SK-N-SH treated with all-trans-retinoic acid at 6 μM for 48 hours (cell line): ENCODE data around the gene SAMSN1.

Experiments used
- ARNTL ChIP-seq: fragments of 450-650 bp; formaldehyde crosslinking; IDR thresholded peaks from 2 replicates; pipeline ENCODE4 v1.5.0; 2020; ENCODE audit warnings: low read depth, mild to moderate bottlenecking, moderate library complexity, borderline replicate concordance
- ESRRG ChIP-seq: fragments of 250-450 bp; sonication (Bioruptor Pico); IDR thresholded peaks from 2 replicates; pipeline ENCODE4 v1.6.1; 2021; ENCODE audit warnings: mild to moderate bottlenecking
- RARB ChIP-seq: fragments of 250-450 bp; sonication (Bioruptor Pico); IDR thresholded peaks from 2 replicates; pipeline ENCODE4 v1.8.0; 2021; ENCODE audit warnings: mild to moderate bottlenecking, moderate library complexity
- SNAI2 ChIP-seq: fragments of 250-450 bp; sonication (Bioruptor Pico); IDR thresholded peaks from 2 replicates; pipeline ENCODE4 v1.5.0; 2020; ENCODE audit warnings: mild to moderate bottlenecking, moderate library complexity
- ZC3H10 ChIP-seq: fragments of 250-450 bp; sonication (Bioruptor Pico); IDR thresholded peaks from 2 replicates; pipeline ENCODE4 v1.5.1; 2021; ENCODE audit warnings: mild to moderate bottlenecking, moderate library complexity
- ZFP3 ChIP-seq: fragments of 250-450 bp; sonication (Bioruptor Pico); IDR thresholded peaks from 2 replicates; pipeline ENCODE4 v1.5.0; 2020; ENCODE audit warnings: mild to moderate bottlenecking, moderate library complexity
- ZFP30 ChIP-seq: fragments of 450-650 bp; formaldehyde crosslinking; IDR thresholded peaks from 2 replicates; pipeline ENCODE4 v1.5.0; 2022; ENCODE audit warnings: mild to moderate bottlenecking, moderate library complexity
- ZNF70 ChIP-seq: fragments of 450-650 bp; formaldehyde crosslinking; IDR thresholded peaks from 2 replicates; pipeline ENCODE4 v1.5.0; 2020; ENCODE audit warnings: mild to moderate bottlenecking, moderate library complexity
- TF ChIP-seq, protein P1 (sequence below): fragments of 250-450 bp; sonication (Bioruptor Pico); IDR thresholded peaks from 2 replicates; pipeline ENCODE4 v1.8.0; 2020; ENCODE audit warnings: mild to moderate bottlenecking, moderate library complexity, borderline replicate concordance
- TF ChIP-seq, protein P2 (sequence below): fragments of 250-450 bp; sonication (Bioruptor Pico); IDR thresholded peaks from 2 replicates; pipeline ENCODE4 v1.5.1; 2020; ENCODE audit warnings: low read depth, mild to moderate bottlenecking, moderate library complexity

DNA sequence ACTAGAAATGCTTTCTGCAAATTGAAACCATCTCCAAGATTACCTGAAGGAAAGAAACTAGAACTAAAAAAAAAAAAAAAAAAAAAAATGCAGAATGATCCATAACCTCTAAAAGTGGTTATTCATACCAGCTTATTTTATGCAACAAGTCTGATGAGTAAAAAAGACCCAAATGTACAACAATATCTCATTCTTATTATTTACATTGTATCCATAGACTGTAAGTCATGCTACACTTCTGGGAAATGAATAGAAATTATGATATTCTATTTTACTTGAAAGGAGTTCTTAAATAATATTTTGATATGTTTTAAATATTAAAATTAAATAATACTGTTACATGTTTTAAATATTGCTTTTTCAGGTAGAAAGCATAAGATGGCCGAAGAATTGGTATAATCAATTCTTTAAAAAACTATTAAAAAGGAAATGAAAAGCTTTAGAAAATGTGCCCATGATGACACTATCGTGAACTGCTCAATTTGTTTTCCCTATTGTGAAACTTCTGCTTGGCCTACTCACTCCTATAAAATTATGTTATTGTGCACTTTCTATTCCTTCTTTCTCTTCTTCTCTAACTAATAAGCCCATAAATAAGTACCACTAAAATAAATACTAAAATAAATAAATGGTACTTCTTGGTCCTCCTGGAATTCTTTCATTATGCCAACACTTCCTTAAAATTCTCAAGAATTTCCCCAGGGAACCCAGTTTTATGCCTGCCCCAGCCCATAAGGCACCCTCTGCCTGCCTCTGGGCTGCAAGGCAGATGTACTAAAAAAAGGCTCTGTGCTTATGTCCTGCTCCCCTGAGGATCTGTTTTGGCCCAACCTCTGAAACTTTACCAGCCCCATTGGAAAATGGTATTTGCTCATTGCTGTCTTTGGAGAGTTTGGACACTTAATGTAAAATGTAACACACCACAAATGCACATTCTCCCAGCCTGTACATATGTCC lies 18.1 kb downstream of the SAMSN1 start:
- TF ChIP-seq, protein P1, sequence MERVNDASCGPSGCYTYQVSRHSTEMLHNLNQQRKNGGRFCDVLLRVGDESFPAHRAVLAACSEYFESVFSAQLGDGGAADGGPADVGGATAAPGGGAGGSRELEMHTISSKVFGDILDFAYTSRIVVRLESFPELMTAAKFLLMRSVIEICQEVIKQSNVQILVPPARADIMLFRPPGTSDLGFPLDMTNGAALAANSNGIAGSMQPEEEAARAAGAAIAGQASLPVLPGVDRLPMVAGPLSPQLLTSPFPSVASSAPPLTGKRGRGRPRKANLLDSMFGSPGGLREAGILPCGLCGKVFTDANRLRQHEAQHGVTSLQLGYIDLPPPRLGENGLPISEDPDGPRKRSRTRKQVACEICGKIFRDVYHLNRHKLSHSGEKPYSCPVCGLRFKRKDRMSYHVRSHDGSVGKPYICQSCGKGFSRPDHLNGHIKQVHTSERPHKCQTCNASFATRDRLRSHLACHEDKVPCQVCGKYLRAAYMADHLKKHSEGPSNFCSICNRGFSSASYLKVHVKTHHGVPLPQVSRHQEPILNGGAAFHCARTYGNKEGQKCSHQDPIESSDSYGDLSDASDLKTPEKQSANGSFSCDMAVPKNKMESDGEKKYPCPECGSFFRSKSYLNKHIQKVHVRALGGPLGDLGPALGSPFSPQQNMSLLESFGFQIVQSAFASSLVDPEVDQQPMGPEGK (CRISPR knock-in tag): no peak
- TF ChIP-seq, protein P2, sequence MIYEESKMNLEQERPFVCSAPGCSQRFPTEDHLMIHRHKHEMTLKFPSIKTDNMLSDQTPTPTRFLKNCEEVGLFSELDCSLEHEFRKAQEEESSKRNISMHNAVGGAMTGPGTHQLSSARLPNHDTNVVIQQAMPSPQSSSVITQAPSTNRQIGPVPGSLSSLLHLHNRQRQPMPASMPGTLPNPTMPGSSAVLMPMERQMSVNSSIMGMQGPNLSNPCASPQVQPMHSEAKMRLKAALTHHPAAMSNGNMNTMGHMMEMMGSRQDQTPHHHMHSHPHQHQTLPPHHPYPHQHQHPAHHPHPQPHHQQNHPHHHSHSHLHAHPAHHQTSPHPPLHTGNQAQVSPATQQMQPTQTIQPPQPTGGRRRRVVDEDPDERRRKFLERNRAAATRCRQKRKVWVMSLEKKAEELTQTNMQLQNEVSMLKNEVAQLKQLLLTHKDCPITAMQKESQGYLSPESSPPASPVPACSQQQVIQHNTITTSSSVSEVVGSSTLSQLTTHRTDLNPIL (CRISPR knock-in tag): no peak
- no peak for TF ChIP-seq ZNF70 (CRISPR knock-in tag)
- no peak for TF ChIP-seq SNAI2 (CRISPR knock-in tag)
- TF ChIP-seq ARNTL: no peak
- no peak for TF ChIP-seq ZFP30 (CRISPR knock-in tag)
- no peak for TF ChIP-seq RARB (CRISPR knock-in tag)
- no peak for TF ChIP-seq ESRRG (CRISPR knock-in tag)
- no peak for TF ChIP-seq ZC3H10 (CRISPR knock-in tag)
- no peak for TF ChIP-seq ZFP3 (CRISPR knock-in tag)
